OCI-LY1 (cell line): ENCODE measurements around the gene ARMC6.

Experiments used
- H2AFZ ChIP-seq: fragments of 200-600 bp; sonication (generic), shearing (Covaris generic); 2 replicates; pipeline ENCODE4 v1.6.0; 2014; ENCODE audit warnings: antibody characterized with exemption, mild to moderate bottlenecking, low read length
- H3F3A ChIP-seq: fragments of 200-600 bp; sonication (generic), shearing (Covaris generic); 2 replicates; pipeline ENCODE4 v1.6.0; 2014; ENCODE audit warnings: mild to moderate bottlenecking, antibody characterized with exemption, low read length, moderate library complexity; ENCODE audit not compliant: insufficient read depth
- H3K27ac ChIP-seq: fragments of 200-600 bp; sonication (generic); 2 replicates; pipeline ENCODE4 v1.5.1; 2014; ENCODE audit warnings: low read length, mixed run types, mild to moderate bottlenecking, low read depth; ENCODE audit not compliant: poor library complexity, severe bottlenecking
- H3K27me3 ChIP-seq: fragments of 200-600 bp; sonication (generic); 2 replicates; pipeline ENCODE4 v1.6.0; 2014; ENCODE audit warnings: antibody characterized with exemption, mild to moderate bottlenecking, low read length, moderate library complexity; ENCODE audit not compliant: insufficient read depth
- H3K36me3 ChIP-seq: fragments of 200-600 bp; sonication (generic); 2 replicates; pipeline ENCODE4 v1.6.1; 2014; ENCODE audit warnings: mild to moderate bottlenecking, antibody characterized with exemption, low read length, moderate library complexity, mixed read lengths; ENCODE audit not compliant: insufficient read depth
- H3K4me1 ChIP-seq: fragments of 200-600 bp; sonication (generic); 2 replicates; pipeline ENCODE4 v1.5.1; 2014; ENCODE audit warnings: mild to moderate bottlenecking, low read length, moderate library complexity; ENCODE audit not compliant: insufficient read depth, severe bottlenecking
- H3K4me2 ChIP-seq: fragments of 200-600 bp; sonication (generic), shearing (Covaris generic); 2 replicates; pipeline ENCODE4 v1.6.1; 2014; ENCODE audit warnings: low read length
- H3K4me3 ChIP-seq: fragments of 200-600 bp; sonication (generic); 2 replicates; pipeline ENCODE4 v1.5.1; 2014; ENCODE audit warnings: low read length, low read depth, mild to moderate bottlenecking, mixed read lengths; ENCODE audit not compliant: poor library complexity, severe bottlenecking
- H3K79me2 ChIP-seq: fragments of 200-600 bp; shearing (Covaris generic); 2 replicates; pipeline ENCODE4 v1.6.1; 2016; ENCODE audit warnings: mixed run types, low read length, mixed read lengths; ENCODE audit not compliant: insufficient read depth
- H3K9ac ChIP-seq: fragments of 200-600 bp; sonication (generic), shearing (Covaris generic); 2 replicates; pipeline ENCODE4 v1.6.1; 2014; ENCODE audit warnings: mild to moderate bottlenecking, low read length, mixed read lengths
- H3K9me2 ChIP-seq: fragments of 200-600 bp; sonication (generic), shearing (Covaris generic); 2 replicates; pipeline ENCODE4 v1.6.1; 2014; ENCODE audit warnings: low read depth, mild to moderate bottlenecking, low read length, mixed read lengths
- H3K9me3 ChIP-seq: fragments of 200-600 bp; shearing (Covaris generic); 2 replicates; pipeline ENCODE4 v1.6.1; 2014; ENCODE audit warnings: low read length, mixed read lengths
- H4K20me1 ChIP-seq: fragments of 200-600 bp; sonication (generic), shearing (Covaris generic); 2 replicates; pipeline ENCODE4 v1.6.0; 2016; ENCODE audit warnings: mild to moderate bottlenecking, low read length; ENCODE audit not compliant: insufficient read depth
- EZH2 ChIP-seq: fragments of 200-600 bp; sonication (generic), shearing (Covaris generic); IDR thresholded peaks from 2 replicates; pipeline ENCODE4 v1.8.0; 2017; ENCODE audit warnings: borderline replicate concordance, mixed run types, mild to moderate bottlenecking, antibody characterized with exemption, low read length, moderate library complexity, mixed read lengths
- TF ChIP-seq, protein P1 (sequence below): fragments of 200-600 bp; sonication (generic), shearing (Covaris generic); IDR thresholded peaks from 2 replicates; pipeline ENCODE4 v1.5.1; 2017; ENCODE audit warnings: mild to moderate bottlenecking, antibody characterized with exemption, low read length, moderate library complexity, mixed read lengths

The ARMC6 gene

DNA sequence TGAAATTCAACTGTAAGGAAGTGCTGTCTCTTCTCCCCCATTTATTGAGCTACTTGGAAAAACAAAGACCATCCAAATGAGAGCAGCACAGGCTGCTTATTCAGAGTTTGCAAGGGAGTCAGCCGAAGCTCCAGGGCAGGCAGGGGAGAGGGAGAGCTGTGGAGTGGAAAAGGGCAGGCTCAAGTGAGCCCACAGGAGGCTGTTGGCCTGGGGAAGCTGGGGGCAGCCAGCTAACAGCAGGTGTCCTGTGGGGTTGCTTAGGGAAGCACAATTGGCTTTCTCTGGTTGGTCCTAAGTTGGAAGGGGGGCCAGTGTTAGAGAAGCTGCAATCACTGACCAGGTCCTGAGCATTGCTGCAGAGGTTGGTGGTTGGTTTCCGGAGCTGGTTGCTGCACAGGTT, 54.3 kb downstream of the ARMC6 start:
- no peak overlapping the region for H3K4me2 ChIP-seq
- no peaks in the 10 kb centered on the region for H3K36me3 ChIP-seq
- H3K27ac ChIP-seq, result no peak overlapping the region
- TF ChIP-seq, protein P1, sequence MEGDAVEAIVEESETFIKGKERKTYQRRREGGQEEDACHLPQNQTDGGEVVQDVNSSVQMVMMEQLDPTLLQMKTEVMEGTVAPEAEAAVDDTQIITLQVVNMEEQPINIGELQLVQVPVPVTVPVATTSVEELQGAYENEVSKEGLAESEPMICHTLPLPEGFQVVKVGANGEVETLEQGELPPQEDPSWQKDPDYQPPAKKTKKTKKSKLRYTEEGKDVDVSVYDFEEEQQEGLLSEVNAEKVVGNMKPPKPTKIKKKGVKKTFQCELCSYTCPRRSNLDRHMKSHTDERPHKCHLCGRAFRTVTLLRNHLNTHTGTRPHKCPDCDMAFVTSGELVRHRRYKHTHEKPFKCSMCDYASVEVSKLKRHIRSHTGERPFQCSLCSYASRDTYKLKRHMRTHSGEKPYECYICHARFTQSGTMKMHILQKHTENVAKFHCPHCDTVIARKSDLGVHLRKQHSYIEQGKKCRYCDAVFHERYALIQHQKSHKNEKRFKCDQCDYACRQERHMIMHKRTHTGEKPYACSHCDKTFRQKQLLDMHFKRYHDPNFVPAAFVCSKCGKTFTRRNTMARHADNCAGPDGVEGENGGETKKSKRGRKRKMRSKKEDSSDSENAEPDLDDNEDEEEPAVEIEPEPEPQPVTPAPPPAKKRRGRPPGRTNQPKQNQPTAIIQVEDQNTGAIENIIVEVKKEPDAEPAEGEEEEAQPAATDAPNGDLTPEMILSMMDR, result no peak
- TF ChIP-seq EZH2, result no peak
- H3F3A ChIP-seq, result no peaks in the 10 kb centered on the region
- no peaks in the 10 kb centered on the region for H3K27me3 ChIP-seq
- H2AFZ ChIP-seq, result no peak overlapping the region
- H3K4me1 ChIP-seq, result no peaks in the 10 kb centered on the region
- H4K20me1 ChIP-seq, result no peaks in the 10 kb centered on the region
- H3K4me3 ChIP-seq, result no peak overlapping the region
- H3K9me2 ChIP-seq, result no peaks in the 10 kb centered on the region
- no peaks in the 10 kb centered on the region for H3K9me3 ChIP-seq
- H3K9ac ChIP-seq, result no peak overlapping the region
- no peaks in the 10 kb centered on the region for H3K79me2 ChIP-seq

DNA sequence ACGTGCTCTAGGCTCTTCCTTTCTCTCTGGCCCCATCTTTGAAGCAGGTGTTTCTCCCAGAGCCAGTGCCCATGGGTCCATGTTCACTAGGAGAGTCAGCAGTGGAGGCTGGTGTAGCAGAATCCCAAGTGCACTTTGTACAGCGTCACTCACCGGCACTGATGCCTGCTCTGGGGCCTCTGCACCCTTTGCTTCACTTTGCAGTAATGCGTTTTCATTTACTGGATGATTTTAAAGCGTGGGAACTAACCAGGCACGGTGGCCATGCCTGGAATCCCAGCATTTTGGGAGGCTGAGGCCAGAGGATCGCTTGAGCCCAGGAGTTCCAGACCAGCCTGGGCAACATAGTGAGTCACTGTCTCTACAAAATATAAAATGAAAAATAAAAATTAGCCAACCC, 61.1 kb downstream of the ARMC6 start:
- H3K36me3 ChIP-seq, result no peaks in the 10 kb centered on the region
- H3F3A ChIP-seq, result no peaks in the 10 kb centered on the region
- no peak overlapping the region for H3K27ac ChIP-seq
- TF ChIP-seq, protein P1, result no peak
- no peak for TF ChIP-seq EZH2
- H2AFZ ChIP-seq, result no peak overlapping the region
- H3K9ac ChIP-seq, result no peak overlapping the region
- no peaks in the 10 kb centered on the region for H4K20me1 ChIP-seq
- no peaks in the 10 kb centered on the region for H3K9me2 ChIP-seq
- H3K4me1 ChIP-seq, result no peaks in the 10 kb centered on the region
- H3K9me3 ChIP-seq, result no peaks in the 10 kb centered on the region
- H3K4me3 ChIP-seq, result no peak overlapping the region
- no peak overlapping the region for H3K4me2 ChIP-seq
- no peaks in the 10 kb centered on the region for H3K27me3 ChIP-seq
- no peaks in the 10 kb centered on the region for H3K79me2 ChIP-seq

DNA sequence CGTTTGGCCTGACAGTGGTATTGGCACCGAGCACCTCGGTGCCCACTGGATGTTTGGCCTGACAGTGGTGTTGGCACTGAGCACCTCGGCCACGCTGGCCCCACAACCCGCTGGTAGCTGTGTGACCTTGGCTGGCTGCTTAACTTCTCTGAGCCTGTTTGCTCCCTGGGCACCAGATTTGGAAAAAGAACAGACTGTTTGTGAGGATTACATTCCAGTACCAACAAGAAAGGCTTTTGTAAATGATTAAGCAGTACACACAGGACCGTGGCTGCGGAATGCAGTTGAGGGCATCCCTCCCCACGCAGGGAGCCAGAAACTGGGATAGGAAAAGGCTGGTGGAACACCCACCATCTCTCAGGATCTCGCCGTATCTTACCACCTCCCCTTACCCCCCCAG, 62.3 kb downstream of the ARMC6 start:
- no peaks in the 10 kb centered on the region for H4K20me1 ChIP-seq
- H3K9me3 ChIP-seq, result no peaks in the 10 kb centered on the region
- H3K9me2 ChIP-seq, result no peaks in the 10 kb centered on the region
- no peak overlapping the region for H3K4me3 ChIP-seq
- no peaks in the 10 kb centered on the region for H3K79me2 ChIP-seq
- H3K4me2 ChIP-seq, result no peak overlapping the region
- no peak for TF ChIP-seq EZH2
- TF ChIP-seq, protein P1, result no peak
- H2AFZ ChIP-seq, result no peak overlapping the region
- H3K4me1 ChIP-seq, result no peaks in the 10 kb centered on the region
- H3K27ac ChIP-seq, result no peak overlapping the region
- H3F3A ChIP-seq, result no peaks in the 10 kb centered on the region
- H3K27me3 ChIP-seq, result no peaks in the 10 kb centered on the region
- H3K9ac ChIP-seq, result no peak overlapping the region
- no peaks in the 10 kb centered on the region for H3K36me3 ChIP-seq
